ENCODE results near the gene ARL5B.
A peak's percentile ranks its signal among the peaks of the same experiment; 100 is the strongest.

Gene ARL5B

GRCh38 chr10:18699849-18700840, 40.9 kb downstream of the ARL5B start:
- H3K4me1 ChIP-seq (ENCODE audit: control extremely low read depth in 1 of 4, control insufficient read depth in 4 of 4, insufficient read depth in 4 of 4, low read length in 3 of 4): peaks cover 0 to 5% (median 1%) of the 10 kb centered on the region in 4 experiments
- no peaks in the 10 kb centered on the region for H3K27me3 ChIP-seq (replicated peaks in 2 of 5; ENCODE audit: control insufficient read depth in 4 of 5, insufficient read depth in 5 of 5, low read length in 4 of 5)
- ChIA-PET POLR2A (no interaction called here), CTCF (no interaction called here)
- H3K9me3 ChIP-seq (ENCODE audit: control extremely low read depth in 1 of 5, control insufficient read depth in 4 of 5, insufficient read depth in 2 of 5, low read depth in 1 of 5, low read length in 4 of 5): peaks cover 0 to 3% (median 0%) of the 10 kb centered on the region in 5 experiments
- no peaks in the 10 kb centered on the region for H3K36me3 ChIP-seq (ENCODE audit: control insufficient read depth in 4 of 4, insufficient read depth in 4 of 4, low read length in 3 of 4)
- peak; percentile 29 to 86 (median 84) for DNase-seq
- H3K27ac ChIP-seq (ENCODE audit: insufficient read depth in 1 of 2, low read depth in 1 of 2, low read length in 2 of 2, poor library complexity in 1 of 2, severe bottlenecking in 2 of 2): no peak overlapping the region
- 48% methylated on average over 5 of the region's 6 CpGs for WGBS (ENCODE audit: insufficient coverage)
- no peak overlapping the region for H3K4me3 ChIP-seq (ENCODE audit: control insufficient read depth in 1 of 7, extremely low read depth in 1 of 7, insufficient read depth in 4 of 7, low read depth in 2 of 7, low read length in 6 of 7)

GRCh38 chr10:18703521-18703920, 44.3 kb downstream of the ARL5B start:
- Histone ChIP-seq H3K36me3 (ENCODE audit: control insufficient read depth in 4 of 4, insufficient read depth in 4 of 4, low read length in 3 of 4) (no peaks in the 10 kb centered on the region), H3K4me1 (ENCODE audit: control extremely low read depth in 1 of 4, control insufficient read depth in 4 of 4, insufficient read depth in 4 of 4, low read length in 3 of 4) (peaks cover 0 to 5% (median 1%) of the 10 kb centered on the region in 4 experiments), H3K27ac (ENCODE audit: insufficient read depth in 1 of 2, low read depth in 1 of 2, low read length in 2 of 2, poor library complexity in 1 of 2, severe bottlenecking in 2 of 2) (no peak overlapping the region), H3K9me3 (ENCODE audit: control extremely low read depth in 1 of 5, control insufficient read depth in 4 of 5, insufficient read depth in 2 of 5, low read depth in 1 of 5, low read length in 4 of 5) (no peaks in the 10 kb centered on the region), H3K27me3 (replicated peaks in 2 of 5; ENCODE audit: control insufficient read depth in 4 of 5, insufficient read depth in 5 of 5, low read length in 4 of 5) (no peaks in the 10 kb centered on the region), H3K4me3 (ENCODE audit: control insufficient read depth in 1 of 7, extremely low read depth in 1 of 7, insufficient read depth in 4 of 7, low read depth in 2 of 7, low read length in 6 of 7) (no peak overlapping the region)
- DNase-seq: no peak
- POLR2A ChIA-PET: no interaction called here
- CTCF ChIA-PET: interaction anchor here (1.0 kb wide), 2 partner anchors 11 to 20 kb away, joined by 3 read pairs; no protein-coding TSS in a partner anchor
- 88% methylated on average over 5 of the region's 5 CpGs for WGBS (ENCODE audit: insufficient coverage)

GRCh38 chr10:18710201-18710653, 51.0 kb downstream of the ARL5B start:
- DNase-seq: no peak
- Histone ChIP-seq H3K27ac (ENCODE audit: insufficient read depth in 1 of 2, low read depth in 1 of 2, low read length in 2 of 2, poor library complexity in 1 of 2, severe bottlenecking in 2 of 2) (no peak overlapping the region), H3K36me3 (ENCODE audit: control insufficient read depth in 4 of 4, insufficient read depth in 4 of 4, low read length in 3 of 4) (no peaks in the 10 kb centered on the region), H3K27me3 (replicated peaks in 2 of 5; ENCODE audit: control insufficient read depth in 4 of 5, insufficient read depth in 5 of 5, low read length in 4 of 5) (no peaks in the 10 kb centered on the region), H3K4me1 (ENCODE audit: control extremely low read depth in 1 of 4, control insufficient read depth in 4 of 4, insufficient read depth in 4 of 4, low read length in 3 of 4) (peaks cover 0 to 2% (median 0%) of the 10 kb centered on the region in 4 experiments), H3K9me3 (ENCODE audit: control extremely low read depth in 1 of 5, control insufficient read depth in 4 of 5, insufficient read depth in 2 of 5, low read depth in 1 of 5, low read length in 4 of 5) (no peaks in the 10 kb centered on the region), H3K4me3 (ENCODE audit: control insufficient read depth in 1 of 7, extremely low read depth in 1 of 7, insufficient read depth in 4 of 7, low read depth in 2 of 7, low read length in 6 of 7) (no peak overlapping the region)
- 89% methylated on average over 26 of the region's 31 CpGs for WGBS (ENCODE audit: insufficient coverage)
- CTCF ChIA-PET: no interaction called here
- POLR2A ChIA-PET: no interaction called here

- CTCF ChIA-PET: no interaction called here
- POLR2A ChIA-PET: no interaction called here
- DNase-seq: no peak
Measured at GRCh38 chr10:18713077-18713476, 53.8 kb downstream of the ARL5B start.

GRCh38 chr10:18718991-18719390, 59.8 kb downstream of the ARL5B start:
- Histone ChIP-seq H3K4me1 (ENCODE audit: control extremely low read depth in 1 of 4, control insufficient read depth in 4 of 4, insufficient read depth in 4 of 4, low read length in 3 of 4) (no peaks in the 10 kb centered on the region), H3K27me3 (replicated peaks in 2 of 5; ENCODE audit: control insufficient read depth in 4 of 5, insufficient read depth in 5 of 5, low read length in 4 of 5) (peaks cover 0 to 3% (median 0%) of the 10 kb centered on the region in 5 experiments), H3K9me3 (ENCODE audit: control extremely low read depth in 1 of 5, control insufficient read depth in 4 of 5, insufficient read depth in 2 of 5, low read depth in 1 of 5, low read length in 4 of 5) (no peaks in the 10 kb centered on the region), H3K27ac (ENCODE audit: insufficient read depth in 1 of 2, low read depth in 1 of 2, low read length in 2 of 2, poor library complexity in 1 of 2, severe bottlenecking in 2 of 2) (no peak overlapping the region), H3K36me3 (ENCODE audit: control insufficient read depth in 4 of 4, insufficient read depth in 4 of 4, low read length in 3 of 4) (no peaks in the 10 kb centered on the region), H3K4me3 (ENCODE audit: control insufficient read depth in 1 of 7, extremely low read depth in 1 of 7, insufficient read depth in 4 of 7, low read depth in 2 of 7, low read length in 6 of 7) (no peak overlapping the region)
- WGBS (ENCODE audit: insufficient coverage): no CpG with 5 or more reads among the region's 1 CpG
- ChIA-PET POLR2A (no interaction called here), CTCF (no interaction called here)
- no peak for DNase-seq

More at GRCh38 chr10:18713077-18713476, 53.8 kb downstream of the ARL5B start:
- peaks cover 0 to 2% (median 0%) of the 10 kb centered on the region in 4 experiments for H3K4me1 ChIP-seq (ENCODE audit: control extremely low read depth in 1 of 4, control insufficient read depth in 4 of 4, insufficient read depth in 4 of 4, low read length in 3 of 4)
- no peak overlapping the region for H3K4me3 ChIP-seq (ENCODE audit: control insufficient read depth in 1 of 7, extremely low read depth in 1 of 7, insufficient read depth in 4 of 7, low read depth in 2 of 7, low read length in 6 of 7)
- H3K27ac ChIP-seq (ENCODE audit: insufficient read depth in 1 of 2, low read depth in 1 of 2, low read length in 2 of 2, poor library complexity in 1 of 2, severe bottlenecking in 2 of 2): no peak overlapping the region
- no peaks in the 10 kb centered on the region for H3K36me3 ChIP-seq (ENCODE audit: control insufficient read depth in 4 of 4, insufficient read depth in 4 of 4, low read length in 3 of 4)
- H3K9me3 ChIP-seq (ENCODE audit: control extremely low read depth in 1 of 5, control insufficient read depth in 4 of 5, insufficient read depth in 2 of 5, low read depth in 1 of 5, low read length in 4 of 5): no peaks in the 10 kb centered on the region
- H3K27me3 ChIP-seq (replicated peaks in 2 of 5; ENCODE audit: control insufficient read depth in 4 of 5, insufficient read depth in 5 of 5, low read length in 4 of 5): no peaks in the 10 kb centered on the region
- 81% methylated on average over 6 of the region's 6 CpGs for WGBS (ENCODE audit: insufficient coverage)

GRCh38 chr10:18719811-18720210, 60.6 kb downstream of the ARL5B start:
- 100% methylated on average over 1 of the region's 1 CpG for WGBS (ENCODE audit: insufficient coverage)
- peaks cover 0 to 3% (median 0%) of the 10 kb centered on the region in 5 experiments for H3K27me3 ChIP-seq (replicated peaks in 2 of 5; ENCODE audit: control insufficient read depth in 4 of 5, insufficient read depth in 5 of 5, low read length in 4 of 5)
- H3K9me3 ChIP-seq (ENCODE audit: control extremely low read depth in 1 of 5, control insufficient read depth in 4 of 5, insufficient read depth in 2 of 5, low read depth in 1 of 5, low read length in 4 of 5): no peaks in the 10 kb centered on the region
- H3K27ac ChIP-seq (ENCODE audit: insufficient read depth in 1 of 2, low read depth in 1 of 2, low read length in 2 of 2, poor library complexity in 1 of 2, severe bottlenecking in 2 of 2): no peak overlapping the region
- no peak for DNase-seq
- POLR2A ChIA-PET: no interaction called here
- CTCF ChIA-PET: no interaction called here
- H3K4me1 ChIP-seq (ENCODE audit: control extremely low read depth in 1 of 4, control insufficient read depth in 4 of 4, insufficient read depth in 4 of 4, low read length in 3 of 4): no peaks in the 10 kb centered on the region
- no peak overlapping the region for H3K4me3 ChIP-seq (ENCODE audit: control insufficient read depth in 1 of 7, extremely low read depth in 1 of 7, insufficient read depth in 4 of 7, low read depth in 2 of 7, low read length in 6 of 7)
- no peaks in the 10 kb centered on the region for H3K36me3 ChIP-seq (ENCODE audit: control insufficient read depth in 4 of 4, insufficient read depth in 4 of 4, low read length in 3 of 4)

- ChIA-PET POLR2A (interaction anchor here (0.5 kb wide), 1 partner anchor 329 kb away, joined by 3 read pairs; no protein-coding TSS in a partner anchor), CTCF (no interaction called here)
- DNase-seq: no peak
- Histone ChIP-seq H3K36me3 (ENCODE audit: control insufficient read depth in 4 of 4, insufficient read depth in 4 of 4, low read length in 3 of 4) (no peaks in the 10 kb centered on the region), H3K4me1 (ENCODE audit: control extremely low read depth in 1 of 4, control insufficient read depth in 4 of 4, insufficient read depth in 4 of 4, low read length in 3 of 4) (no peaks in the 10 kb centered on the region), H3K27me3 (replicated peaks in 2 of 5; ENCODE audit: control insufficient read depth in 4 of 5, insufficient read depth in 5 of 5, low read length in 4 of 5) (peaks cover 0 to 3% (median 0%) of the 10 kb centered on the region in 5 experiments), H3K27ac (ENCODE audit: insufficient read depth in 1 of 2, low read depth in 1 of 2, low read length in 2 of 2, poor library complexity in 1 of 2, severe bottlenecking in 2 of 2) (no peak overlapping the region), H3K4me3 (ENCODE audit: control insufficient read depth in 1 of 7, extremely low read depth in 1 of 7, insufficient read depth in 4 of 7, low read depth in 2 of 7, low read length in 6 of 7) (no peak overlapping the region), H3K9me3 (ENCODE audit: control extremely low read depth in 1 of 5, control insufficient read depth in 4 of 5, insufficient read depth in 2 of 5, low read depth in 1 of 5, low read length in 4 of 5) (no peaks in the 10 kb centered on the region)
- WGBS (ENCODE audit: insufficient coverage): 92% methylated on average over 9 of the region's 9 CpGs
Measured at GRCh38 chr10:18721067-18721466, 61.8 kb downstream of the ARL5B start.

Measured in common myeloid progenitor, CD34-positive (primary cell).